ENCODE data around the gene FER.
"Not testable (repeated sequence)": the region's sequence is repeated elsewhere in the genome, so short reads cannot be mapped to it uniquely, and the experiment has no call there.

Gene FER

GRCh38 chr5:108898707-108899106 lies 151.0 kb downstream of the FER start:
- H3K27ac ChIP-seq: no peak overlapping the region

GRCh38 chr5:108899244-108899643 lies 151.5 kb downstream of the FER start:
- H3K27ac ChIP-seq: not testable (repeated sequence)

More at GRCh38 chr5:108898707-108899106, 151.0 kb downstream of the FER start:
- TF ChIP-seq CTCF (conservative IDR thresholded peaks at IDR 0.05) (no peak), ZFX (IDR thresholded peaks at IDR 0.05) (no peak)

GRCh38 chr5:108900668-108901067 lies 153.0 kb downstream of the FER start:
- no peak for TF ChIP-seq ZFX (IDR thresholded peaks at IDR 0.05)
- TF ChIP-seq CTCF (conservative IDR thresholded peaks at IDR 0.05): no peak

GRCh38 chr5:108905805-108906204 lies 158.1 kb downstream of the FER start:
- TF ChIP-seq ZFX (IDR thresholded peaks at IDR 0.05): no peak
- no peak for TF ChIP-seq CTCF (conservative IDR thresholded peaks at IDR 0.05)
- no peak overlapping the region for H3K27ac ChIP-seq

More at GRCh38 chr5:108900668-108901067, 153.0 kb downstream of the FER start:
- no peak overlapping the region for H3K27ac ChIP-seq

- TF ChIP-seq ZFX (IDR thresholded peaks at IDR 0.05) (no peak), CTCF (conservative IDR thresholded peaks at IDR 0.05) (no peak)
Measured at GRCh38 chr5:108910627-108911026, 162.9 kb downstream of the FER start.

GRCh38 chr5:108911055-108911454 lies 163.4 kb downstream of the FER start:
- no peak overlapping the region for H3K27ac ChIP-seq
- no peak for TF ChIP-seq ZFX (IDR thresholded peaks at IDR 0.05)
- no peak for TF ChIP-seq CTCF (conservative IDR thresholded peaks at IDR 0.05)

More at GRCh38 chr5:108910627-108911026, 162.9 kb downstream of the FER start:
- H3K27ac ChIP-seq: no peak overlapping the region

- no peak overlapping the region for H3K27ac ChIP-seq
- TF ChIP-seq ZFX (IDR thresholded peaks at IDR 0.05) (no peak), CTCF (conservative IDR thresholded peaks at IDR 0.05) (no peak)
Measured at GRCh38 chr5:108917596-108917995, 169.9 kb downstream of the FER start.

GRCh38 chr5:108919591-108920326 lies 172.1 kb downstream of the FER start:
- TF ChIP-seq ZFX (IDR thresholded peaks at IDR 0.05) (no peak), CTCF (conservative IDR thresholded peaks at IDR 0.05) (peak; percentile 70)
- no peak overlapping the region for H3K27ac ChIP-seq
